SK-N-SH treated with all-trans-retinoic acid at 6 μM for 48 hours (cell line): Measurements from ENCODE around the gene DAZ1.
"Not testable (repeated sequence)": the region's sequence is repeated elsewhere in the genome, so short reads cannot be mapped to it uniquely, and the experiment has no call there.

Experiments used
- ESRRG ChIP-seq: fragments of 250-450 bp; sonication (Bioruptor Pico); IDR thresholded peaks from 2 replicates; pipeline ENCODE4 v1.6.1; 2021; ENCODE audit warnings: mild to moderate bottlenecking
- TSHZ2 ChIP-seq: fragments of 250-450 bp; sonication (Bioruptor Pico); IDR thresholded peaks from 2 replicates; pipeline ENCODE4 v1.5.0; 2020; ENCODE audit warnings: mild to moderate bottlenecking, moderate library complexity
- ZNF565 ChIP-seq: fragments of 450-650 bp; formaldehyde crosslinking; conservative IDR thresholded peaks from 2 replicates; pipeline ENCODE4 v1.5.0; 2020; ENCODE audit warnings: low read depth, mild to moderate bottlenecking, moderate library complexity
- TF ChIP-seq, protein P1 (sequence below): fragments of 250-450 bp; sonication (Bioruptor Pico); IDR thresholded peaks from 2 replicates; pipeline ENCODE4 v1.5.1; 2020; ENCODE audit warnings: low read depth, mild to moderate bottlenecking, moderate library complexity

DNA sequence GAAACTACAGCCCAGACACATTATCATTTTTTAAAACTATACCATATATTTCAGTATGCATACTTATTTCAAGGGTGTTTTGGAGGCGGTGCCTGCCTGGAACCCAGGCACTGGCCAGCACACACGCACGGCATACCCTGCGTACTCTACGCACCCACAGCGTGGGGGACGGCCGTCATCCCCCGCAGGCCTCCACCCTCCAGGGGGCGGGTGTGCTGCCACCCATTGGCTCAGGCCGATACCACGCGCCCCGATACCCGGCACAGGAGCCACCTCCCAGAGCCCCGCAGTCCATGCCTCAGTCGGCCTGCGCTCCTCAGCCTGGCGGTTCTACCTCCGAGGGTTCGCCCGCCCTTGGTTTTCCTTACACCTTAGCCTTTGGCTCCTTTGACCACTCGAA lies 20.4 kb upstream of the DAZ1 start, which contains the start of gene DAZ2:
- TF ChIP-seq, protein P1, sequence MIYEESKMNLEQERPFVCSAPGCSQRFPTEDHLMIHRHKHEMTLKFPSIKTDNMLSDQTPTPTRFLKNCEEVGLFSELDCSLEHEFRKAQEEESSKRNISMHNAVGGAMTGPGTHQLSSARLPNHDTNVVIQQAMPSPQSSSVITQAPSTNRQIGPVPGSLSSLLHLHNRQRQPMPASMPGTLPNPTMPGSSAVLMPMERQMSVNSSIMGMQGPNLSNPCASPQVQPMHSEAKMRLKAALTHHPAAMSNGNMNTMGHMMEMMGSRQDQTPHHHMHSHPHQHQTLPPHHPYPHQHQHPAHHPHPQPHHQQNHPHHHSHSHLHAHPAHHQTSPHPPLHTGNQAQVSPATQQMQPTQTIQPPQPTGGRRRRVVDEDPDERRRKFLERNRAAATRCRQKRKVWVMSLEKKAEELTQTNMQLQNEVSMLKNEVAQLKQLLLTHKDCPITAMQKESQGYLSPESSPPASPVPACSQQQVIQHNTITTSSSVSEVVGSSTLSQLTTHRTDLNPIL = not testable (repeated sequence)
- not testable (repeated sequence) for TF ChIP-seq TSHZ2, ESRRG, ZNF565 (CRISPR knock-in tag)
